NCI-H524 treated with DMSO at 0.1 percent for 48 hours (cell line): ENCODE results near the gene TMEM154.
A peak's percentile ranks its signal among the peaks of the same experiment; 100 is the strongest.
"Not testable (repeated sequence)": the region's sequence is repeated elsewhere in the genome, so short reads cannot be mapped to it uniquely, and the experiment has no call there.

Experiments
- DNase-seq: peaks from one replicate; lab custom pipeline; 2025; lab: John Stamatoyannopoulos, UW

Gene TMEM154

DNA sequence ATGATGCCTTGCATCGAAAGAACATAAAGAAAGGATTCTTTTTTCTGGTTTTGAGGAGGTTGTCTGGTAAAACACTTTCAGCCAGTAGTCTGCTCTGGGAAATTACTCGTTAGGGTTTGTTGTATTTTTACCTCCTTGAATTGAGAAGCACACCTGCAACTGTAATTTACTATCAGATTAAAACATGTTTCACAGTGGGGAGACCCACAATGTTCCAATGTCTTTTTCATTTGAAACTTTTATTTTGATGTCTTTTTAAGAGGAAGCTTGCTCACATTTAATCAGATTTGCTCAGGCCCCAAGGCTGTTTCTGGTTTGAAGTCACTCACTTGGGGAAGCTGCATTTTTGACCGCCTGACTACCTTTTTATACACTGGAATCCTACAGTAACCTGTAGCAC is 12.0 kb downstream of the TMEM154 start:
- DNase-seq, result no peak

GRCh38 chr4:152666946-152667345 is 12.9 kb downstream of the TMEM154 start:
- DNase-seq, result peak; percentile 53

GRCh38 chr4:152665691-152666395 is 14.0 kb downstream of the TMEM154 start:
- no peak for DNase-seq

- DNase-seq, result not testable (repeated sequence)
Observed at GRCh38 chr4:152664067-152664378, 15.8 kb downstream of the TMEM154 start.

GRCh38 chr4:152663203-152664066 is 16.4 kb downstream of the TMEM154 start:
- no peak for DNase-seq

DNA sequence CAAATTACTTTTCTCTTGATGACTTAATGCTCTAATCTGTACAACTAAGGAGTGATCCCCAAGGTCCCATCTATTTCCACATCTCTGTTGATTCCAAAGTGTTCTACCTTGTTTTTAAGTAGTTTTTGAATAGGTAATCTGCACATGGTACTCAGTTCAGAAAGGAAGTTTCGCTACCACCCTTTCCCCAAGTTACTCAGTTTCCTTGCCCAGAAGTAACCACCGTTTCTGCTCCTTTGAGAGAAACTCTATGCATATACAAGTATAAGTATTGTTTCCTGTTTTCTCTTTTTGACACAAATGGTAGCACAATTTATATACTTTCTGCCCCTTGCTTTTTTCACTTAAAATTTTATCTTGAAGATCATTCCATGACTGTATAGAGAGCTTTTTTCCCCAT is 18.1 kb downstream of the TMEM154 start:
- DNase-seq, result no peak

DNA sequence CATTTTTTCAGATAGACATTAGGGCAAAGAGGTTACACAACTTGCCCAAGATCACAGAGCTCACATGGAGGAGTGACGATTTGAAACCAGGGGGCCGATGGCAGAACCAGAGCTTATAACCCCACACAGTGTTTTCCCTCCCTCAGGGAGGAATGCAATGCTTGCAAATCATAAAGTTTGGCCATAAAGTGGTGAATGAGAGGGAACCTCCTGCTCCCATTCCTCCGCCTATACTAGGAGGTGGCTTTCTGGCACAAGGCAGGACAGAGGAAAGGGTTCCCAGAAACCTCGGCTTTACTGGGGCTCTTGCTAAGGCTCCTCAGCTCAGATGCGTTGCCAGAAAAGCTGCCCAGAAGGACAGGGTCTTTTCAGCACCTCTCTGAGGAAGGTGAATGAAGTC is 19.3 kb downstream of the TMEM154 start:
- DNase-seq, result no peak

DNA sequence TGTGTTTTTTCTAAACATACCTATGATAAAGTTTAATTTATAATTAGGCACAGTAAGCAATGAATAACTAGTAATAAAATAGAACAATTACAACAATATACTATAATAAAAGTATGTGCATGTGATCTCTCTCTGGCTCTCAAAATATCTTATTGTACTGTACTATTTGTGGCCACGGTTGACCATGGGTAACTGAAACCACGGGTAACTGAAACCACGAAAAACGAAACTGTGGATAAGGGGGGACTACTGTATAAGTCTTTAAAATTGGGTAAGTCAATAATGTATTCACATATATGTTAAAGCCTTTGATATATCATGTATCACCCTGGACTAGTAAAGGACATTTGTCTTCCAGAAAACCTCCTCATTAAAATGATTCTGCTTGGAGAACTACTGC is 20.0 kb downstream of the TMEM154 start:
- no peak for DNase-seq

DNA sequence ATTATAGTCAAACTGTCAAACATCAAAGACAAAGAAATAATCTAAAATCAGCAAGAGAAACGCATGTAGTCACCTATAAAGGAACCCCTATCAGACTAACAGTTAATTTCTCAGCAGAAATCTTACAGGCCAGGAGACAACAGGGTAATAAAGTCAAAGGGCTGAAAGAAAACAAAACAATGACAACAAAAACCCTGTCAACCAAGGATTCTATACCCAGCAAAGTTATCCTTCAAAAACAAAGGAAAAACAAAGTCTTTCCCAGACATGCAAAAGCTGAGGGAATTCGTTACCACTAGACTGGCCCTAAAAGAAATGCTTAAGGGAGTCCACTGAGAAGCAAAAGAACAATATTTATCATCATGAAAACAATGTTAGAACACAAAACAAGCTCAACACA is 22.1 kb downstream of the TMEM154 start:
- DNase-seq, result no peak

- no peak for DNase-seq
Observed at GRCh38 chr4:152655272-152656129, 24.3 kb downstream of the TMEM154 start.

- no peak for DNase-seq
Observed at GRCh38 chr4:152652102-152652501, 27.7 kb downstream of the TMEM154 start.

DNA sequence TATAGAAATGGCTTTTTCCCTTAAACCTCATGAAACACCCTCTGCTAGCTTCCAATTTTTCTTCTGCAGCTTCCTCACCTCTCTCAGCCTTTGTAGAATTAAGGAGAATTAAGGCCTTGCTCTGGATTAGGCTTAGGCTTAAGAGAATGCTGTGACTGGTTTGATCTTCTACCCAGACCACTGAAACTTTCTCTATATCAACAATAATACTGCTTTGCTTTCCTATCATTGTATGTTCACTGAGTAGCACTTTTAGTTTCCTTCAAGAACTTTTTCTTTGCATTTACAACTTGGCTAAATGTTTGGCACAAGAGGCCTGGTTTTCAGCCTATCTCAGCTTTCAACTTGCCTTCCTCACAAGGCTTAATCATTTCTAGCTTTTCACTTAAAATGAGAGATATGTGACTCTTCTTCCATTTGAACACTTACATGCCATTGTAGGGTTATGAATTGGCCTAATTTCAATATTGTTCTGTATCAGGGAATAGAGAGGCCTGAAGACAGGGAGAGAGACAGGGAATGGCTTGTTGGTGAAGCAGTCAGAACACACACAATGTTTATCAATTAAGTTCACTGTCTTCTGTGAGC is 28.2 kb downstream of the TMEM154 start:
- DNase-seq, result no peak

- DNase-seq, result no peak
Observed at GRCh38 chr4:152646221-152646620, 33.6 kb downstream of the TMEM154 start.

- DNase-seq, result no peak
Observed at GRCh38 chr4:152644130-152644529, 35.7 kb downstream of the TMEM154 start.

GRCh38 chr4:152643153-152644035 is 36.4 kb downstream of the TMEM154 start:
- DNase-seq, result no peak

- DNase-seq, result no peak
Observed at GRCh38 chr4:152640058-152640921, 39.5 kb downstream of the TMEM154 start.

GRCh38 chr4:152635851-152636250 is 43.9 kb downstream of the TMEM154 start:
- no peak for DNase-seq

GRCh38 chr4:152634110-152634760 is 45.6 kb downstream of the TMEM154 start:
- DNase-seq, result no peak

DNA sequence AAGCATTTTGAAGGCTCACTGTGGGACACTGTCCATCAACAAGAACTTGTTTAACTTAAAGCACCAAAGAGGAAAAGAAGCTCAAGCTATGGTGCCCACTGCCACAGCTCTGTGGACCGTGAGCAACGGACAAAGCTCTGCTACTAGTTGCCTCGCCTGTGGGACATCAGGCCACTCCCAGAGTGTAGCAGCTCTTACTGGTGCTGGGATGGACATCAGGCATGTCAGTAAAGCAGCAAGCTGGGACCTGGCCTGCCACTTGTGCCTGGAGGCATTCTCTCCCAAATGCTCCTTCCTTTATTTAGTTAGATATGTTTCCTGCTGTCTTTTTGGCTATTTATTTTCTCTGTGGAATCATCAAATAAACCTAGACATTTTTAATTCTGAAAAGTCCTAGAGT is 46.7 kb downstream of the TMEM154 start:
- no peak for DNase-seq

DNA sequence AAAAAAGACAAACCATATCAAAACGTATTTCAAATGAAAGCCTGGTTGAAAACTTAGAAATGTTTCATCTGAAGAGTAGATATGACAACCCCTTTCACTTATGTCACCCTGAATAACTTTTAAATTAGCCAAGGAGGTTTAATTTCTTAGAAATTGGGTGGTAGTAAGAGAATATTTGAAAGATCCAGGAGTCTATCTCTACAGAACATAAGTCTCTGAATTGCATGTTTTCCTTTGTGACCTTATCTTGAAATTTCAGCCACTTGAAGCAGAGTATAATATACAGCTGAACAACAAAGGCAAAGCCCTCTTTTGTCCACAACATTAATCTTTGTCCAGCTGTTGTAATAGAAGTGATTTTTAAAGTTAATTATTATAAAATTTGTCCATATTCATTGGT is 49.5 kb downstream of the TMEM154 start:
- no peak for DNase-seq
